Duodenal mucosa (tissue), 2 donors: ENCODE data around the gene ICA1.

Source experiments
- H3K27ac ChIP-seq: one replicate; pipeline ENCODE4 v1.7.0; 2013; ENCODE audit warnings: low read depth, low read length
- H3K27me3 ChIP-seq, 2 donors: one replicate each; pipeline ENCODE4 v1.7.0; 2013; ENCODE audit warnings: low read length in 2 of 2, control low read depth in 1 of 2; ENCODE audit not compliant: insufficient read depth in 2 of 2, control insufficient read depth in 1 of 2
- H3K36me3 ChIP-seq, 2 donors: one replicate each; pipeline ENCODE4 v1.7.0; 2013; ENCODE audit warnings: low read length in 2 of 2, control low read depth in 1 of 2; ENCODE audit not compliant: insufficient read depth in 2 of 2, control insufficient read depth in 1 of 2
- H3K4me1 ChIP-seq, 2 donors: one replicate each; pipeline ENCODE4 v1.7.0; 2013; ENCODE audit warnings: low read length in 2 of 2, control low read depth in 1 of 2; ENCODE audit not compliant: insufficient read depth in 2 of 2, control insufficient read depth in 1 of 2
- H3K4me3 ChIP-seq, 2 donors: one replicate each; pipeline ENCODE4 v1.7.0; 2013; ENCODE audit warnings: low read length in 2 of 2, low read depth in 1 of 2
- H3K9ac ChIP-seq, 2 donors: one replicate each; pipeline ENCODE4 v1.7.0; 2013; ENCODE audit warnings: low read length in 2 of 2, low read depth in 1 of 2
- H3K9me3 ChIP-seq, 2 donors: one replicate each; pipeline ENCODE4 v1.7.0; 2013; ENCODE audit warnings: low read length in 2 of 2, control low read depth in 1 of 2; ENCODE audit not compliant: control insufficient read depth in 1 of 2

ICA1 gene

GRCh38 chr7:8126601-8127167, 135.3 kb downstream of the ICA1 start:
- peaks cover 0 to 6% of the 10 kb centered on the region in 2 donors for H3K36me3 ChIP-seq
- no peak overlapping the region for H3K27ac ChIP-seq
- H3K9ac ChIP-seq, result no peak overlapping the region
- no peak overlapping the region for H3K4me3 ChIP-seq
- H3K9me3 ChIP-seq, result peaks cover 0 to 3% of the 10 kb centered on the region in 2 donors
- H3K4me1 ChIP-seq, result peaks cover 0 to 16% of the 10 kb centered on the region in 2 donors
- no peaks in the 10 kb centered on the region for H3K27me3 ChIP-seq

DNA sequence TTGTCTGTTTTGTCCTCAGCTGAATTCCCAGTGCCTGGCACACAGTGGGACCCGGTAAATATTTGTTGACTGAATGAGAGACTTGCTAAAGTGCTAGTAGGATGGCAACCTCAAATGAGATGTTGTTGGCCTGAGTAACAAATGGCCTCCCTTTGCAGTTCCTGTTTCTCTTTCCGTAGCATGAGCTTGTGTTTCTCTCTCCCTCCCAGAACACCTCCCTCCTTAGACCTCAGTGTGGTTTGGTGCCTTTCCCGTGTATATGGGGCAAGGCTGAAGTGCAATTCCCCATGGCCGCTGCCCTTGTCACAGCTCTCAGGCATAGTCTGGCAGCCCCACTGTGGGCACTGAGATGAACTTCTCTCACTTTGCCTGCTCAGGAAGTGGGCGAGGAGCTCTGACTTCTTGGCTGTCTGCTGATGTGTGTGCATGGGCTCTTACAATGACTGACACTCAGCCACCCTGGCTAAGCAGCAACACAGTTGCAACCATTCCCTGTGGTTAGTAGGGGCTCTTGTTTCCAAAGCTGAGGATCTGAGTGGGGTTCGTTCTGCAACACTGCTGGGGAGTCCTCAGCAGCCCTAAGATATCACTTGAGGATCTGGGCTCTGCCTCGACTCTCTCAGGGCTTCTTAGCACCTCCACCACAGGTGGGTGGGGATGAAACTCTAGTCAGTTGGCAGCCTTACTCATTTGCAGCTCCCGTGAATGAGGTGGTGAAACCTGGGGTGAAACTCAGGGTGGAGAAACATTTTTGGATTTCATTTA, 136.1 kb downstream of the ICA1 start:
- no peak overlapping the region for H3K9ac ChIP-seq
- H3K9me3 ChIP-seq, result peaks cover 0 to 3% of the 10 kb centered on the region in 2 donors
- peaks cover 0 to 16% of the 10 kb centered on the region in 2 donors for H3K4me1 ChIP-seq
- no peaks in the 10 kb centered on the region for H3K27me3 ChIP-seq
- peaks cover 0 to 6% of the 10 kb centered on the region in 2 donors for H3K36me3 ChIP-seq
- no peak overlapping the region for H3K27ac ChIP-seq
- no peak overlapping the region for H3K4me3 ChIP-seq

- Histone ChIP-seq H3K27ac (no peak overlapping the region), H3K27me3 (no peaks in the 10 kb centered on the region), H3K4me1 (peaks cover 0 to 13% of the 10 kb centered on the region in 2 donors), H3K9ac (no peak overlapping the region), H3K9me3 (no peaks in the 10 kb centered on the region), H3K36me3 (no peaks in the 10 kb centered on the region), H3K4me3 (no peak overlapping the region)
Measured at GRCh38 chr7:8121243-8121642, 140.7 kb downstream of the ICA1 start.

- Histone ChIP-seq H3K4me1 (peaks cover 0 to 6% of the 10 kb centered on the region in 2 donors), H3K27ac (no peak overlapping the region), H3K9me3 (no peaks in the 10 kb centered on the region), H3K9ac (no peak overlapping the region), H3K27me3 (no peaks in the 10 kb centered on the region), H3K4me3 (no peak overlapping the region), H3K36me3 (no peaks in the 10 kb centered on the region)
Measured at GRCh38 chr7:8120390-8121058, 141.4 kb downstream of the ICA1 start.

DNA sequence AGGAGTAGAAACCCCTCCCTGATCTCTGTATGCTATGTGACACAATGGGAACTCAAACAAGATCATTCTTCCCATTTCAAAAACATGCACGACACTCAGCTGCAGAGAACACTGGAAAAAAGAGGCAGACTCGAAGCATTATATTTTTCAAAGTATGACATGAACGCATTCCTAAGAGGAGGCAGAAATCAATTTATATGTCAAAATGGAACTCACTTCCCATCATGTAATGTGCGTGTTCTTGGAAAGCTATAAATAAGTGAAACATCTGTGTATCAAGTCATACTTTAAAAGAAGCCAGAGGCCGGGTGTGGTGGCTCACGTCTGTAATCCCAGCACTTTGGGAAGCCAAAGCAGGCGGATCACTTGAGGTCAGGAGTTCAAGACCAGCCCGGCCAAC, 142.7 kb downstream of the ICA1 start:
- no peaks in the 10 kb centered on the region for H3K9me3 ChIP-seq
- no peak overlapping the region for H3K9ac ChIP-seq
- no peak overlapping the region for H3K27ac ChIP-seq
- H3K4me1 ChIP-seq, result no peaks in the 10 kb centered on the region
- H3K36me3 ChIP-seq, result peaks cover 0 to 4% of the 10 kb centered on the region in 2 donors
- no peaks in the 10 kb centered on the region for H3K27me3 ChIP-seq
- H3K4me3 ChIP-seq, result no peak overlapping the region

DNA sequence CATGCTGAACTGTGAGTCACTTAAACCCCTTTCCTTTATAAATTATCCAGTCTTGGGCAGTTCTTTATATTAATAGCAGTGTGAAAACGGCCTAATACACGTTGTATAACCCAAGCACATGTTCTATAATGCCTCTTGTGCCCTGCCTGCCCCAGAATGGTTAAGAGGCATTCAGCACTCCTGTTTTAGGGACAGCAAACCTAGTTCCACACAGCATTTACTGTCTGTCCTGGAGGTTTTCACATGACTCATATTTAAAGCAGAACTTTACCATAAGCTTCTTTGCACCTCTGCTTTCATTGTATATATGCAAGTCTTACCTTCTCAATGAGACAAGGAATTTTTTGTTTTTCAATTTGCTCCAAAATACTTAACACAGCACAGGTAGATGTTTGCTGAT, 144.8 kb downstream of the ICA1 start:
- Histone ChIP-seq H3K36me3 (peaks cover 0 to 7% of the 10 kb centered on the region in 2 donors), H3K4me3 (no peak overlapping the region), H3K9ac (no peak overlapping the region), H3K27ac (no peak overlapping the region), H3K27me3 (no peaks in the 10 kb centered on the region), H3K4me1 (no peaks in the 10 kb centered on the region), H3K9me3 (no peaks in the 10 kb centered on the region)

- no peaks in the 10 kb centered on the region for H3K4me1 ChIP-seq
- peaks cover 0 to 7% of the 10 kb centered on the region in 2 donors for H3K36me3 ChIP-seq
- no peak overlapping the region for H3K9ac ChIP-seq
- no peaks in the 10 kb centered on the region for H3K9me3 ChIP-seq
- H3K27ac ChIP-seq, result no peak overlapping the region
- no peaks in the 10 kb centered on the region for H3K27me3 ChIP-seq
- H3K4me3 ChIP-seq, result no peak overlapping the region
Measured at GRCh38 chr7:8115547-8116402, 146.2 kb downstream of the ICA1 start.

- H3K27ac ChIP-seq, result no peak overlapping the region
Measured at GRCh38 chr7:8114175-8114574, 147.8 kb downstream of the ICA1 start.

DNA sequence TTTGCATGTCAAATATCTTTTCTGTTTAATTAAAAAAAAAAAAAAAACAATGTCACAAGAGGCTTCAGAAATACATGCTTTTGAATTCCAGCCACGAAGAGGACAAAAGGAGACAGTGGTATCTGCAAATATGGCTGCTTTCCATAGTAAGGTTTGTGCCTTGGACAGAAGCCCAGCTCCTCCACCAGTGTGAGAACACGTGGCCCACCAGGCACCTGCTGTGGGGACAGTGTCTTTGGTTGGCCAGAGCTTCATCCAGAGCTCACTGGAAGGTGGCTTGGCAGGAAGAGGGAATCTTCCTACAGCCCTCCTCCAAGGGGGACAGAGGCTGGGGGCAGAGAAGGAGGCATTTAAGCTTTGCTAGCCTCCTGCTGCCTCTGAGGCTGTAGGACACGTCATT, 148.8 kb downstream of the ICA1 start:
- Histone ChIP-seq H3K36me3 (peaks cover 0 to 7% of the 10 kb centered on the region in 2 donors), H3K4me3 (no peak overlapping the region)

More at GRCh38 chr7:8114175-8114574, 147.8 kb downstream of the ICA1 start:
- Histone ChIP-seq H3K4me3 (no peak overlapping the region), H3K4me1 (no peaks in the 10 kb centered on the region), H3K27me3 (no peaks in the 10 kb centered on the region), H3K36me3 (peaks cover 0 to 7% of the 10 kb centered on the region in 2 donors), H3K9ac (no peak overlapping the region), H3K9me3 (no peaks in the 10 kb centered on the region)

More for the DNA sequence above, 148.8 kb downstream of the ICA1 start:
- H3K27me3 ChIP-seq, result no peaks in the 10 kb centered on the region
- no peaks in the 10 kb centered on the region for H3K9me3 ChIP-seq
- no peaks in the 10 kb centered on the region for H3K4me1 ChIP-seq
- H3K27ac ChIP-seq, result no peak overlapping the region
- H3K9ac ChIP-seq, result no peak overlapping the region
